ENCODE results near the gene GGT1.

Gene GGT1

DNA sequence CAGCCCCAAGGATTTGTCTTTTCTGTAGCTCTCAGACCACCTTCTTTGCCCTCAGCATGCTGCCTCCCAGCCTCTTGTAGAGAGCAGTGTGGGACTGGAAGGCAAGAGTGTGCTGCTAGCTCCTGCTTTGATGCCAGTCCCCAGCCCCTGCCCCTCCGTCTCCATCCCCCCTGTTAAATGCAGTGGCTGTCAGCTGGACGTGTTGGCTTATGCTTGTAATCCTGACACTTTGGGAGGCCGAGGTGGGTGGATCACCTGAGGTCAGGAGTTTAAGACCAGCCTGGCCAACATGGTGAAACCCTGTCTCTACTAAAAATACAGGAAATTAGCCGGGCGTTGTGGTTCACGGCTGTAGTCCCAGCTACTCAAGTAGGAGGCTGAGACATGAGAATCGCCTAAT is 31.7 kb upstream of the GGT1 start:
- H3K27me3 ChIP-seq (ENCODE audit: insufficient read depth, low read length) = no peaks in the 10 kb centered on the region
- H3K4me3 ChIP-seq (ENCODE audit: low read length) = no peak overlapping the region
- no peak overlapping the region for H3K27ac ChIP-seq (ENCODE audit: low read length)
- no peaks in the 10 kb centered on the region for H3K9me3 ChIP-seq (ENCODE audit: insufficient read depth, low read depth, low read length)
- peaks cover 85% of the 10 kb centered on the region for H3K36me3 ChIP-seq (ENCODE audit: insufficient read depth, low read depth, low read length)
- no peak overlapping the region for H3K9ac ChIP-seq (ENCODE audit: low read depth, low read length)
- H3K4me1 ChIP-seq (ENCODE audit: insufficient read depth, low read length) = no peaks in the 10 kb centered on the region

DNA sequence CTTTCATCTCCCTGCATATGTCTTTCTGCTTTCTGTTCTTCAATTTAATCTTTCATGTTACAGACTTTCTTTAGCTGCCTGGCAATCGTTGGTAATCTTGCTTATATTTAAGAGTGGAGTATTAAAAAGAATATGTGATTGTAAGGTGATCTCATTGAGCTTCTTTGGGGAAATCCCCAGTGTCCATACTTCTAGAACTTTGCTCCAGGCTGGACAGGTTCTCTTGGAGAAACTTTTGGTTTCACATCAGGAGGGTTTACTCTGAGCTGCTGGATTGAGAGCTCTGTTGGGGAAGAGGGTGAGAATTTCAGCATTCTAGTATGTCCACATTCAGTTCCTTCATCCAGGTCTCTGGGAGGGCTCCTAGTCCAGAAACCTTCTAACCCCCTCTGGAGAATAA is 26.2 kb upstream of the GGT1 start:
- Histone ChIP-seq H3K4me3 (ENCODE audit: low read length) (no peak overlapping the region), H3K9ac (ENCODE audit: low read depth, low read length) (no peak overlapping the region), H3K36me3 (ENCODE audit: insufficient read depth, low read depth, low read length) (peaks cover 44% of the 10 kb centered on the region), H3K27me3 (ENCODE audit: insufficient read depth, low read length) (no peaks in the 10 kb centered on the region), H3K9me3 (ENCODE audit: insufficient read depth, low read depth, low read length) (no peaks in the 10 kb centered on the region), H3K27ac (ENCODE audit: low read length) (no peak overlapping the region), H3K4me1 (ENCODE audit: insufficient read depth, low read length) (no peaks in the 10 kb centered on the region)

DNA sequence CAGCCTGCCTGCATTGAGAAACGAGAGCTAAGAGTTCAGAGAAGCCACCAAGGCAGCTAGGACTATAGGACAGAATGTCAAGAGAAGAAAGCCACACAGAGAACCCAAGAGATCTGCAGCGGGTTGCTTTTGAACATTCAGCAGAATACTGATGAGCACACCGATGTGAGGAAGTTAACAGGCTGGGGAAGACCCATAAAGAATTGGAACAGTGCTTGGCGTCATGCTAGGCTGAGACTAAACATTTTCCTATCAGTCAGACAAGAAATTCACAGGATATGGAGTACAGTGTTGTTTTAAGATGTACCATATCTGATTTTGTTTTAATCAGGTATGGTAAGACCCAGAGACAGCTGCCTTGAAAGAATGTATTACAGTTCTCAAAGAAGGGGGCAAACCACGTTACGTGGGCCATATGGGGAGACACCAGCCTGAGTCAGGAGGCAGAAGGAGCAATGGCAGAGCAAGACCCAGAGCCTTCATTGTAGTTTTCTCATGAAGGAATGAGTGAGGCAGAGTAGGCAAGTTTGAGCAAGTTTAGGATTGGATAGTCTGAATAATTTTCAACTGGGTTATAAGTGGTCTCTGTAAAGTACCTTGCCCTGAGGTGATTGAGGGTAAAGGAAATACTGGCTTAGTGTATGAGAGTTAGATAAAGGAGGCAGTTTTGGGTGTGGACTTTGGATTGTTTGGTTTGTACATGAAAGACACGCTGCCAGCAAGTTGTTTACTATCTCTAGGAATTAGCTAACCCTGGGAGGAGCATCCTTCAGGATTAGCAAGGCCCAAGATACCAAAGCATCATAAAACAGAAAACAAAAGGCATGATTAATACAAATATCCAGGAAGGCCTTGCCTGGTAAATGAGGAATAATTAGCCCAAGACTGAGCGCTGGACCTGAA is 24.4 kb upstream of the GGT1 start:
- H3K9ac ChIP-seq (ENCODE audit: low read depth, low read length) = no peak overlapping the region
- no peaks in the 10 kb centered on the region for H3K27me3 ChIP-seq (ENCODE audit: insufficient read depth, low read length)
- H3K36me3 ChIP-seq (ENCODE audit: insufficient read depth, low read depth, low read length) = peaks cover 25% of the 10 kb centered on the region
- no peak overlapping the region for H3K27ac ChIP-seq (ENCODE audit: low read length)
- no peaks in the 10 kb centered on the region for H3K9me3 ChIP-seq (ENCODE audit: insufficient read depth, low read depth, low read length)
- no peak overlapping the region for H3K4me3 ChIP-seq (ENCODE audit: low read length)
- H3K4me1 ChIP-seq (ENCODE audit: insufficient read depth, low read length) = no peaks in the 10 kb centered on the region

DNA sequence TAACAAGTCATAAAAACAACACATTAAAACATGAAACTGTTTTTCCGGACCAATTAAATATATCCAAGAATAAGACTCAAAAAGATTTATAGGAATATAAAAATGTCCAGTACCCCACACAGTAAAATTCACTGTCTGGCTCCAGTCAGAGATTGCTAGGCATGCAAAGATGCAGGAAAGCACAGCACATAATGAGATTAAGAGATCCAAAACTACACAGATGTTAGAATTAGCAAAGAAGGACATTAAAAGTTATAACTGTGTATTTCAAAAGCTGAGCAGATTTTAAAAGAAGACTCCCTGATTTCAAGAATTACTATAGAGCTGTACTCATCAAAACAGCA is 23.8 kb upstream of the GGT1 start:
- Histone ChIP-seq H3K27me3 (ENCODE audit: insufficient read depth, low read length) (no peaks in the 10 kb centered on the region), H3K9me3 (ENCODE audit: insufficient read depth, low read depth, low read length) (no peaks in the 10 kb centered on the region), H3K9ac (ENCODE audit: low read depth, low read length) (no peak overlapping the region), H3K27ac (ENCODE audit: low read length) (no peak overlapping the region), H3K4me3 (ENCODE audit: low read length) (no peak overlapping the region), H3K36me3 (ENCODE audit: insufficient read depth, low read depth, low read length) (peaks cover 19% of the 10 kb centered on the region), H3K4me1 (ENCODE audit: insufficient read depth, low read length) (no peaks in the 10 kb centered on the region)

GRCh38 chr22:24580276-24580675 is 22.7 kb upstream of the GGT1 start:
- Histone ChIP-seq H3K9ac (ENCODE audit: low read depth, low read length) (no peak overlapping the region; the same call in 1 of the 2 replicates), H3K9me3 (ENCODE audit: insufficient read depth, low read depth, low read length) (no peaks in the 10 kb centered on the region), H3K27me3 (ENCODE audit: insufficient read depth, low read length) (no peaks in the 10 kb centered on the region), H3K4me1 (ENCODE audit: insufficient read depth, low read length) (no peaks in the 10 kb centered on the region), H3K36me3 (ENCODE audit: insufficient read depth, low read depth, low read length) (peaks cover 9% of the 10 kb centered on the region; the same call in 1 of the 2 replicates), H3K4me3 (ENCODE audit: low read length) (no peak overlapping the region), H3K27ac (ENCODE audit: low read length) (no peak overlapping the region)

DNA sequence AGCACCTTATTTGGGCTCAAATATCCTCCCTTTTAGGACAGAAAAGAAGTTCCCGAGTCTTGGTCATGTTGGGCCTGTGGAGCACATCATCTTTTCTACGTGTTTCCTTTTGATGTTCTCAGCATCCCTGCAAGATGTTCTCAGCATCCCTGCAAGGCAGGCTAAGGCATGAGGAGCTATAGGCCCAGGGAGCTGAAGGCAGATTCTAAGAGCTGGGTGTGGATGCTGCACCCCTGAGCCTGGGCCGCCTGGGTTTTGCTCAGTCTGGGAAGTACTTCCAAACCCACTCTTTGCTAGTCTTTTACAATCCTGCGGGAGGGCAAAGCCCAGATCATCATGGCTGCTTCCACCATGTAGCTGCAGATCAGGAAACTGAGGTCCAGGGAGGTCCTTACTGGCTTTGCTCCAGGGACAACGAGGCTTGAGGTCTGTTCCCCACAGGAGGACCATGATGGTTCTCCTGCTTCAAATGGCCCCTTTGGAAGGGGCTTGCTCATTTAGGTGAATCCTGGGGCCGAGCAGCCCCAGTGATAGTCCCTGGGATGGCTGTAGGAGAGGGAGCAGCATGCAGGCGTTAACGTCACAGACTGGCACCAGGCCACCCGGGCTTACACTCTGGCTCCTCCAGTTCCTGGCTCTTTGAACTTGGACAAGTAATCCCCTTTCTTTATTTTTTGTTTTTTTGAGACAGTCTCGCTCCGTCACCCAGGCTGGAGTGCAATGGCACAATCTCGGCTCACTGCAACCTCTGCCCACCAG is 20.8 kb upstream of the GGT1 start:
- H3K27ac ChIP-seq (ENCODE audit: low read length) = no peak overlapping the region
- peaks cover under 1% of the 10 kb centered on the region; the same call in 1 of the 2 replicates for H3K36me3 ChIP-seq (ENCODE audit: insufficient read depth, low read depth, low read length)
- no peak overlapping the region for H3K4me3 ChIP-seq (ENCODE audit: low read length)
- H3K4me1 ChIP-seq (ENCODE audit: insufficient read depth, low read length) = no peaks in the 10 kb centered on the region
- H3K9ac ChIP-seq (ENCODE audit: low read depth, low read length) = no peak overlapping the region
- H3K27me3 ChIP-seq (ENCODE audit: insufficient read depth, low read length) = no peaks in the 10 kb centered on the region
- no peaks in the 10 kb centered on the region for H3K9me3 ChIP-seq (ENCODE audit: insufficient read depth, low read depth, low read length)

DNA sequence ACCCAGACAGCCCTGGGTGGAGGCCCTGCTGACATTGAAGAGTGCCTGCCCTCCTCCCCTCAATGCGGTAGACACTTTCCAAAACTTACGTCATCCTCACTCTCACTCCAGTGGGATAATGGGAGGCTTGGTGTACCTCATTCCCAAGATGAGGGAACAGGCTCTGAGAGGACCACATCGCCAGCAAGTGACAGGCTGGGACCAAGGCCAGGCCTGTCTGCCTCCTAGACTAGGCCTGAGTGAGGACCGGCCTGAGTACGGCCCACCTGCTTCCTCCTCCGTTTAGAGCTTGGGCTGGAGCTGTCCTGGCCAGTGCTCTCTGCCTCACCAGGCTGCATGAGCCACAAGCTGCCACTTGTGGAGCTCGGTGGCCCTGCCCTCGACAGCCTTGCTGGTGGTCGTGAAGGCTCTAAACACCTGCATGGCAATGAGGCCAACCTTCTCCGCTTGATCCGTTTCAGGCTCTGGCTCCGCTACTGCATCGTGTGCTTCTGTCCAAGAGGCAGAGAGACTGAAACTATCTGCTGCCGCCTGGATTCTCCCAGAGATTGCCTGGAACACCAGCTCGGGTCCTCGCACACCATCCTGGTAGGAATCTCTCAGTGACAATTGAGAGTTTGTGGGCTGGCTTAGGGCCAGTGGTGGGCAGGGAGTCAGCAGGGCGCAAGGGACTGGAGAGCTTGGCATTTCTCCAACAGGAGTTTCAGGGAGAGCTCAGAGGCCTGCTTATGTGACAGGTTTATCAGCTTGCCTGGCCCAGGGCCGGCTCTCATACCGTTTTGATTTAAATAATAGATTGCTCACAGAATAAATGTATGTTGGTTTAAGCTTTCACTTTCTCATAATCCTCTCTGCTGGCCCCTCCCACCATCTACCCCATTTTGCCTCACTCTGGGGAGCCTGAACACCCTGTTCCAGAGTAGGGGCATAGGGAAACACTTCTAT is 19.5 kb upstream of the GGT1 start:
- no peak overlapping the region for H3K4me3 ChIP-seq (ENCODE audit: low read length)
- no peaks in the 10 kb centered on the region for H3K4me1 ChIP-seq (ENCODE audit: insufficient read depth, low read length)
- H3K36me3 ChIP-seq (ENCODE audit: insufficient read depth, low read depth, low read length) = peaks cover 13% of the 10 kb centered on the region
- no peaks in the 10 kb centered on the region for H3K9me3 ChIP-seq (ENCODE audit: insufficient read depth, low read depth, low read length)
- H3K27ac ChIP-seq (ENCODE audit: low read length) = no peak overlapping the region
- H3K9ac ChIP-seq (ENCODE audit: low read depth, low read length) = no peak overlapping the region
- H3K27me3 ChIP-seq (ENCODE audit: insufficient read depth, low read length) = no peaks in the 10 kb centered on the region

DNA sequence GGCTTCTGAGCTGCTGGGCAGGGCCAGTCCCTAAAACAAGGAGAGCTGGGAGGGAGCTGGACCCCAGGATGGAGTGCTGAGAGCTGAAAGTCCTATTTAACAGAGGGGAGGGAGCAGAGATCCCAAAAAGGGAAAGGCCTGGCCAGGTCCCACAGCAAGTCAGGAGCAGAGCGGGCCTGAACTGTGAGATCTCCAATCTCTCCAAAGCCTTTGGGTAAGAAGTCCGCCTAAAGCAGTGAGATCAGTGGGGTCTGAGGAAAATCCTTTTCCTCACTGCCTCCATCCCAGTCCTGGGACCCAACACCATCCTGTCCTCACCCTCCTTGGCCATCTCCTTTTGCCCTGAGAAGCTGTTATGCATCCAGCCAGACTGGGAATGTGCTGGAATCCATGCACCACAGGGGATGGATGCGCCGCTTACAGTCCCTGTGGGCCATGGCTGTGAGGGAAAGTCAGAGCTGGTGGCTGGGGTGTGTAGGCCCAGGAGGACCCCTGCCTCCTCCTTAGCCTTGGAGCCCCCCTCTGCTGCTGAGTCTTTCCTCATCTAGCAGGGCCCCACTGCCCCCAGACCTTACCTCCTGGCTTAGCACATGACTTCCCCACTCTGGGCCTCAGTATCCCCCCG is 18.7 kb upstream of the GGT1 start:
- Histone ChIP-seq H3K27ac (ENCODE audit: low read length) (no peak overlapping the region), H3K4me3 (ENCODE audit: low read length) (no peak overlapping the region), H3K4me1 (ENCODE audit: insufficient read depth, low read length) (no peaks in the 10 kb centered on the region), H3K9ac (ENCODE audit: low read depth, low read length) (no peak overlapping the region), H3K27me3 (ENCODE audit: insufficient read depth, low read length) (no peaks in the 10 kb centered on the region), H3K36me3 (ENCODE audit: insufficient read depth, low read depth, low read length) (peaks cover 13% of the 10 kb centered on the region), H3K9me3 (ENCODE audit: insufficient read depth, low read depth, low read length) (no peaks in the 10 kb centered on the region)

DNA sequence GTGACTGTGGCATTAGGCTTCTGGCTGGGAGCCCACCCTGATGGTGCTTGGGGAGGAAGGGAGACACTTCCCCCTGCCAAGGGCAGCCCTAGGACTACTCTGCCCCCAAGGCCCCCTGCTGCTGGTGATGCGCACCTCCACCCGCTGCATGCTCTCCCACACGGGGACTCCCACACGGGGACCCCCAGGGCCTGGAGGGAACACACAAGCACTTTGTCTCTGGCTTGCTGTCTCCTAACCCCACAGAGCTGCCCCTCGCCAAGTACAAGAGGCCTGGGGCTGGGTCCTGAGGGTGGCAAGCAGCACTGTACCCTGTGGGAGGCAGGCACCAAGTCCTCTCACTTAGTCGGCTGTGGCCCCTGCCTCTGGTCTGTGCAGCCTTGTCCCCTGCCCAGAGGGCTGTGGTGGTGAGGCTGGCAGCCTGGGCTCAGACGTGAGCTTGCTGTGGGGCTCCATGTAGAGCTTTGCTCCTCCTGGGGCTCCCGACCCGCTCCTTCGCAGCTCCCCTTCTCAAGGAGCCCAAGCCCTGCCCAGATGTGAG is 18.1 kb upstream of the GGT1 start:
- H3K4me1 ChIP-seq (ENCODE audit: insufficient read depth, low read length) = no peaks in the 10 kb centered on the region
- H3K27ac ChIP-seq (ENCODE audit: low read length) = no peak overlapping the region

DNA sequence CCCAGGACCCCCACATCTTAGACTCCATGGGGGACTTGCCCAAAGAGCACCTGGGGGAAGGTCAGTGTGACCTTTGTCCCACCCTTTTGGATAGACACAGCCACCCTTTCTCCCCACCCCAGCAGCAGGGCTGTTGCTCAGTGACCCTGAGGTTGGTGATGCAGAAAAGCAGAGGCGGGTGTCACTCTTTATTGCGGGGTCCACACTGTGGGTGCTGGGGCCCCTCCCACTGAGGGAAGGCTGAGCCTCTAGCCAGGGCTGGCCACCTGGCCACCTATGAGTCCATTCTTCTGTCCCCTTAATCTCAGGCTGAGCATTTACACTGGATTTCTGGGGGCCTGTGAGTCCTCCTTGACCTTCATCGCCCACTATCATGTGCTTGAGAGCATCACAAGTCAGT is 17.5 kb upstream of the GGT1 start:
- no peak overlapping the region for H3K4me3 ChIP-seq (ENCODE audit: low read length)
- H3K4me1 ChIP-seq (ENCODE audit: insufficient read depth, low read length) = no peaks in the 10 kb centered on the region
- peaks cover 13% of the 10 kb centered on the region for H3K36me3 ChIP-seq (ENCODE audit: insufficient read depth, low read depth, low read length)
- no peak overlapping the region for H3K27ac ChIP-seq (ENCODE audit: low read length)
- no peak overlapping the region for H3K9ac ChIP-seq (ENCODE audit: low read depth, low read length)
- H3K27me3 ChIP-seq (ENCODE audit: insufficient read depth, low read length) = no peaks in the 10 kb centered on the region
- H3K9me3 ChIP-seq (ENCODE audit: insufficient read depth, low read depth, low read length) = no peaks in the 10 kb centered on the region

More for the DNA sequence above, 18.1 kb upstream of the GGT1 start:
- Histone ChIP-seq H3K36me3 (ENCODE audit: insufficient read depth, low read depth, low read length) (peaks cover 13% of the 10 kb centered on the region), H3K27me3 (ENCODE audit: insufficient read depth, low read length) (no peaks in the 10 kb centered on the region), H3K4me3 (ENCODE audit: low read length) (no peak overlapping the region), H3K9me3 (ENCODE audit: insufficient read depth, low read depth, low read length) (no peaks in the 10 kb centered on the region), H3K9ac (ENCODE audit: low read depth, low read length) (no peak overlapping the region)

Measured in iPS-20b (cell line).